Stimulated activated CD8-positive, alpha-beta memory T cell treated with anti-CD3 and anti-CD28 coated beads, Interleukin-4, amount 100 ng/mL, for 4 hours (primary cell): ENCODE data around the gene RNF150.
"Not testable (repeated sequence)": the region's sequence is repeated elsewhere in the genome, so short reads cannot be mapped to it uniquely, and the experiment has no call there.

Experiments
- DNase-seq, 2 donors: peaks; one replicate each; pipeline ENCODE4 v3.0.0-alpha.2; 2020; ENCODE audit warnings: low read depth in 2 of 2, low spot score in 1 of 2

The RNF150 gene

GRCh38 chr4:141078871-141079270, 54.4 kb downstream of the RNF150 start:
- DNase-seq: no peak

DNA sequence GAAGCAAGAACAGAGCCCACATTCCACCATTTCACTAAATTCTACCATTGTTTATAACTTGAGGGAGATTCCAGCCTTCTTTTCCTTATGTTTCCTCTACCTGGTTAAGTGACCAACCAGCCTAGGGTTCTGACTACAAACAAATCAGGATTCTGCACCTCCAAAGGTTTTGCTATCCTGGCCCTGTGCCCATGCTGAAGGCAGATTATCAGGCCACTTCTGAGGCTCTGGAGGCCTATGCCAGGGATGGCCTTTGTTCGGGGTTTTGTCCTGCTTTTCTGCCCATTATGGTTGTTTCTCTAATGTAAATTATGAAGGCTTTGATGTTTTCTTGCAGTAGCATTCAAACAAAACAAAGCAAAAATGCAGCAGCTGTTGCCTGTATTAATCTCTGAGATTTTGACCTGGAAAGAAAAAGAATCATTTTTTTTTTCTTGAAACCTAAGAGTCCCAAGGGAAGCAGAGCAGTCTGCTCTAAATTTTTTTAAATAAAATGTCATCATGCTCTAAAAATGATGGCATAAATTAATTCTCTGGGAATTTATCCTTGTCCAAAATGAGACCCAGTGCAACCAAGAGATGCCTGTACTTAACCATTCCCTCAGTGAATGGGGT, 55.6 kb downstream of the RNF150 start:
- no peak for DNase-seq

- DNase-seq: no peak
Observed at GRCh38 chr4:141075553-141075952, 57.7 kb downstream of the RNF150 start.

DNA sequence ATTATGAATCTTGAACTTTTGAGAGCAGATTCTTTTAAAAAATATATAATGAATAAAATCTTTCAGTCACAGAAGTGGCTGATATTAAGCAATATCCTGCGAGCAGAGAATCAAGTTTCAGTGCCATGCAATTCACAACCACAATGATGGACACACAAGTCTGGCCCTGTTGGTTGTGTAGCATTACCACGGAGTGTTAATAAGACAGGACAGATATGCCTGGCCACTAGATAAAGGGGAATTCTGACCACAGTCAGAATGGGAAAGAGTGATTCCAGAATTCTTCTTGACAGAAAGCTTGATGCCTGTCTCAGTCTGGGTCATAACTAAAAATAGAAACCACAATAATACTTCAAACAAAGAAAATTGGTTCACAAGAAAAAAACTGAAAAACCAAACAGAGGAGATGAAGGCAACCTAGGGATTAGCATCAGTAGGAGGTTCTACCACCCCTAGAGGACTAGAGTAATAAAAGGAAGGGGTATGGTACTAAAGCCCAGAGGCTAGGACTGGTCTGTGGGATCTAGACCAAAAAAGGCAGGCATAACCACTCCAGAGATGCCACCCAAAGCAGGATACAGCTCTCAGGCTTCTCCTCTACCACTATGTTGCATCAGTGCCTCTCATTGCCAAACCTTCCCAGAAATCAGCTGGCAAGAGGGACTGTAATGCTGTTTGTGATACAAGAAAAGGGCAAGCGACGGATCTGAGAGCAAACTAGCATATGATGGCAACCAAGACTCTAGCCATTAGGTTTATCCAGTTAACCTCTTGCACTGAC, 59.0 kb downstream of the RNF150 start:
- no peak for DNase-seq

- no peak for DNase-seq
Observed at GRCh38 chr4:141066690-141067089, 66.6 kb downstream of the RNF150 start.

GRCh38 chr4:141065872-141066271, 67.4 kb downstream of the RNF150 start:
- DNase-seq: no peak

- DNase-seq: no peak
Observed at GRCh38 chr4:141062651-141063050, 70.6 kb downstream of the RNF150 start.

DNA sequence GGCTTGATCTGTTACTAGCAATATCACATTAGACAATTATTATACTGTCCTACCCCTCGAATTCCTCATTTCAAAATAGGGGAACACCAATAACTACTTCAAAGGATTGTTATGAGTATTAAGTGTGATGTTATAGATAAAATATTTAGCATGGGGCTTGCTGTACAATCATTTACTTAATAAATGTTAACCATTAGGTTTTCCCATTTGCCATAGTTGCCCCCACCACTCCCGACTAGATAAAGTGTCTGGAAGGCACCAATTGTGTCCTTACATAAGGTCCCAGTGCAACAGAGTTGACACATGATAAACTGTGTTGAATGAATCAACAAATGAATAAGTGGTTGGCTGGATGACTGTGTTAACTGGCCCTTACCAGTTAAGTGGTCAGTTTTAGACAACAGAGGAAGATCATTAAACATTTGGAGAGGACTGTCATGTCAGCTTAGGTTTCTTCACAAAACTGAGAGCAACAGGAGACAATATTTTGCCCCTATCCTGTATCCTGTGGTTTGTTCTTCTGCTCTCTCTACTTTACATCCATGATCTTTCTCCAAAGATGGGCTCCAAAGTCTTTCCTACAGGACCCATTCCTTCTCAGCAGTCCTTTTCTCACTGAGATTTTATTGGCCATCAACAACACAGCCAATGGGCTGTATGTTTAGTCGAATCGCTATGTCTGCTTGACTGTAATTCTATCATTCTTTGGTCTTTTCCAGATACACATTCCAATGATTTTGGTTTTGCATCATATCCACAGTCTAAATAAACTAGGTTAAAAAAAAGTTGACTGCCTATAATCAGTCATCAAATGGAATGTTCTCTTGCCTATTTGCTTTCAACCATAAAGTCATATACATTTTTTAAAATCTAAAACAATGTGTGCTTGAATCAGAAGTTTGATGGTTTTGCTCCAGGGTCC, 74.4 kb downstream of the RNF150 start:
- no peak for DNase-seq

- DNase-seq: no peak
Observed at GRCh38 chr4:141057582-141057981, 75.7 kb downstream of the RNF150 start.

DNA sequence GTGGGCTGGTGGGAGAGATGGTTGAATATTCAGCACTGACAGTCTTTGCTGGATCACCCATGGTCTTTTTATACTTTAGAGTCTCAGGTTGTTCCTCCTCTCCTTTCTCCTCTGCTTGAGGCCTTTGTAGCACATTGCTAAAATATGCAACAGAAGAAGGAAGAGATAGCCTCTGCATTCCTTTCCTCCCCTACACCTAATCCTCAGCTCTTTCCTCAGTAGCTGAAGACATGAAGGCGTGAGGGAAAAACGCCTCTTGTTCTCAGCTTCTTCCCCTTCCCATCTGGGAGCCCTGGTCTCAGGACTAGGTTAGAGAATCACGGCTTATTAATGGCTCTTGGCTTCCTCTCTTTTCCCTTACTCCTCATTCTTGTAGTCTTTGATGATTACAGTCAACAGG, 76.8 kb downstream of the RNF150 start:
- DNase-seq: no peak

- DNase-seq: no peak
Observed at GRCh38 chr4:141054446-141054845, 78.8 kb downstream of the RNF150 start.

DNA sequence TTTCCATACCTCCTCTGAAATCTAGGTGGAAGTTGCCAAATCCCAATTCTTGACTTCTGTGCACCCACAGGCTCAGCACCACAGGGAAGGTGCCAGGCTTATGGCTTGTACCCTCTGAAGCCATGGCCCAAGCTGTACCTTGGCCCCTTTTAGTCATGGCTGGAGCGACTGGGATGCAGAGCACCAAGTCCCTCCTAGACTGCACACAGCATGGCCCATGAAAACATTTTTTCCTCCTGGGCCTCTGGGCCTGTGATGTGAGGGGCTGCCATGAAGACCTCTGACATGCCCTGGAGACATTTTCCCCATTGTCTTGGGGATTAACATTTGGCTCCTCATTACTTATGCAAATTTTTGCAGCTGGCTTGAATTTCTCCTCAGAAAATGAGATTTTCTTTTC, 82.3 kb downstream of the RNF150 start:
- not testable (repeated sequence) for DNase-seq

- DNase-seq: no peak
Observed at GRCh38 chr4:141047228-141047884, 85.9 kb downstream of the RNF150 start.

- DNase-seq: no peak
Observed at GRCh38 chr4:141046255-141046654, 87.0 kb downstream of the RNF150 start.

DNA sequence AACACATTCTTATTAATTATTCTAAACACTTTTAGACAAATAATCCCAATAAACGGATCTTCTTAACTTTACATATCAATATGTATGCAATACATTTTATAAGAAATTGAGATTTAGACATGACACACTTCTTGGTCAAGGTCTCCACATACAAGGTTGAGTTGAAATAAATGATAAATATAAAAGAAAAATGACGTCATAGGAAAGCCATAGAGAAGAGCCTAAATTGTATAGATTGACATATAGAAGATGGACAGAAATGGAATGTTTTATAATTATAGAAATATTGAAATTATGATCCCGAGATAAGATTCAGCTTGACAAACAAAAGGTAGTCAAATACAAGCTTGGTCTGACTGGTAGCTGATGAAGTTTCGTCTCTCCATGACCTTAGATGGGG, 87.4 kb downstream of the RNF150 start:
- DNase-seq: no peak

DNA sequence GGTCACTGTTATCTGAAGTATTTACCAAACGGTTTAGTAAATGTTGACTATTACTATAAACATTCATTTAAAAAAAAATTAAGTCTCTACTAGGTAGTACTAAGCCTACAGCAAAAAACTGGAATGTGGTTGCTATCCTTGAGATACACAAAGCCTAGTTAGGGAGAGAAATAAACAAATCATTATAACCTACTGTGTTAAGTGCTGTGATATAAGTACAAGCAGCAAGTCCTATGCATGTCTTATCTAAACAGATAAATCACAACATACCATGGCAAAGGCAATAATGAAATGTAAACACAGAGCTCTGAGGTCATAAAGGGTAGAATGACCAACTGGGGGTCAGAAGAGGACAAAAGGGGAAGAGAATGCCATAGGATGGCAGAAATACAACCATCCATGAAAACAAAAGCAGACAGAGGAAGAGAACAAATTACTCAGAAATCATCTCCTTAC, 92.2 kb downstream of the RNF150 start:
- no peak for DNase-seq

DNA sequence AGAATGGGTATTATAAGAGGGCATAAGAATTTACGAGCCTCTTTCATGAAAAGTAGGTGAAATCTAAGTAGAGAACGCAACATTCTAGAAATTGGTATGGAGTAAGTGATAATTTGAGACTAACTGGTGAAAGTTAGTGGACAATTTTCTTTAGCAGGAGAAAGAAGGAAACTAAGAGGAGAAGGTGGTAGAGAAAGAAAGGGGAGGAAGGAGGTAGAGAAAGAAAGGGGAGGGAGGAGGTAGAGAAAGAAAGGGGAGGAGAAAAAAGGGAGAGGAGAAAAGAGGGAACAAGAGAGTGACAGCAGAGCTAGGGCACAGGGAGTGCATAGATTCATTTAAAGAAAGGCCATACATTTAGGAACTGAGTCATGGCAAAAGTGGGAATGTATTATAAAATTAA, 94.1 kb downstream of the RNF150 start:
- no peak for DNase-seq

- DNase-seq: no peak
Observed at GRCh38 chr4:141038428-141038827, 94.8 kb downstream of the RNF150 start.

DNA sequence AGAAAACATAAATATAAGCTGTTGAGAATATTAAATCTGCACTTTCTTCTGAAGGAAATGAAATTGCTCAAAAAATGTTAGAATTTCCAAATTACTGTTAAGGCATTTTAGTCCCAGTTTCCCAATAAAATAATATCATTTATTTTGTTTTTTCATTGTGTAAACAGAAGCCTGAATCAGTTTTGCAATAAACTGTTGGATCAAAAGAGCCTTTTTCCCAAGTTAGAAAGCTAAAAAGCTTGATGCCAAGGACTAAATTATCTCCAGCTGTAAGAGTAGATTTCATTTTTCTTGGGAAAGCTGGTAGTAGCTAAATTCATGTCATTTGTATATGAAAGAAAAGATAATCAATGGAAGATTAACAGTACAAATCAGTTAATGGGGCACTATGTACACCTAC, 95.8 kb downstream of the RNF150 start:
- DNase-seq: no peak

- no peak for DNase-seq
Observed at GRCh38 chr4:141036786-141037185, 96.5 kb downstream of the RNF150 start.

- no peak for DNase-seq
Observed at GRCh38 chr4:141035920-141036319, 97.3 kb downstream of the RNF150 start.
